HG02840 (cell line): ENCODE measurements around the gene LSMEM2.
"Not testable (repeated sequence)": the region's sequence is repeated elsewhere in the genome, so short reads cannot be mapped to it uniquely, and the experiment has no call there.

ENCODE experiments used
- ATAC-seq: cut with Tn5 transposase; IDR thresholded peaks from one replicate; pipeline ENCODE4 v1.9.1; 2021; ENCODE audit warnings: mild to moderate bottlenecking, moderate library complexity, moderate number of reproducible peaks; ENCODE audit not compliant: unreplicated experiment, low FRiP score

LSMEM2 gene

GRCh38 chr3:50275141-50275995 lies 3.5 kb upstream of the LSMEM2 start:
- no peak for ATAC-seq

GRCh38 chr3:50275996-50276761 lies 2.7 kb upstream of the LSMEM2 start:
- ATAC-seq = no peak

- no peak for ATAC-seq
Observed at GRCh38 chr3:50276762-50277101, 2.2 kb upstream of the LSMEM2 start.

- ATAC-seq = no peak
Observed at GRCh38 chr3:50278123-50278879, 586 bp upstream of the LSMEM2 start.

- ATAC-seq = no peak
Observed at GRCh38 chr3:50279255-50280016, 549 bp downstream of the LSMEM2 start.

GRCh38 chr3:50284121-50284520 lies 5.2 kb downstream of the LSMEM2 start:
- not testable (repeated sequence) for ATAC-seq

- ATAC-seq = no peak
Observed at GRCh38 chr3:50286322-50287227, 7.7 kb downstream of the LSMEM2 start.

- ATAC-seq = no peak
Observed at GRCh38 chr3:50287262-50287661, 8.4 kb downstream of the LSMEM2 start.

GRCh38 chr3:50288387-50289007 lies 9.6 kb downstream of the LSMEM2 start:
- no peak for ATAC-seq

GRCh38 chr3:50289130-50289529 lies 10.2 kb downstream of the LSMEM2 start:
- ATAC-seq = no peak

GRCh38 chr3:50290161-50290641 lies 11.3 kb downstream of the LSMEM2 start:
- no peak for ATAC-seq

GRCh38 chr3:50292159-50293078 lies 13.5 kb downstream of the LSMEM2 start, which contains the start of gene IFRD2:
Gene IFRD2, minus strand, starts transcription at chr3:50292429. Its CDS starts 155 bp downstream, at chr3:50292274.
- ATAC-seq = peak; percentile 89

GRCh38 chr3:50293079-50293801 lies 14.4 kb downstream of the LSMEM2 start:
- ATAC-seq = no peak

GRCh38 chr3:50294089-50294488 lies 15.2 kb downstream of the LSMEM2 start:
- ATAC-seq = no peak

GRCh38 chr3:50294492-50295403 lies 15.9 kb downstream of the LSMEM2 start:
- no peak for ATAC-seq
